GM19025 (cell line): ENCODE data around the gene IGSF9B.

Experiments used
- ATAC-seq: cut with Tn5 transposase; IDR thresholded peaks from one replicate; pipeline ENCODE4 v1.9.1; 2021; ENCODE audit warnings: mild to moderate bottlenecking, low read depth, moderate library complexity; ENCODE audit not compliant: unreplicated experiment

IGSF9B gene

DNA sequence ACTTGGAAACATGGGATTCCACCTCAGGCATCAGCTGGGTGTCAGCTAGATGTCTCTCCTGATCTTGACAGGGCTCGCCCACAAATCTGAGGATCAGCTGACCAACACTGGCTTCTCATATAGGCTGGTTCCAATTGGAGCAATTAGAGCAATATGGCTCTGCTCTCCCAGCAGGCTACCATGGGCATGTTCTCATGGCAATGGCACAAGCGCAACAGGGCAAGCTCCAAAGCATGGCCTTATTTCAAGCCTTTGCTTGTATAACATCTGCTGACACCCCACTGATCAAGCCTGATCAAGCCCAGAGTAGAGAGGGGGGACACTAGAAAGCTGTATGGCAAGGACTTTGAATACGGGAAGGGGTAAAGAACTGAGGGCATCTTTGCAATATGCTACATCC is 70.7 kb downstream of the IGSF9B start:
- ATAC-seq = no peak

DNA sequence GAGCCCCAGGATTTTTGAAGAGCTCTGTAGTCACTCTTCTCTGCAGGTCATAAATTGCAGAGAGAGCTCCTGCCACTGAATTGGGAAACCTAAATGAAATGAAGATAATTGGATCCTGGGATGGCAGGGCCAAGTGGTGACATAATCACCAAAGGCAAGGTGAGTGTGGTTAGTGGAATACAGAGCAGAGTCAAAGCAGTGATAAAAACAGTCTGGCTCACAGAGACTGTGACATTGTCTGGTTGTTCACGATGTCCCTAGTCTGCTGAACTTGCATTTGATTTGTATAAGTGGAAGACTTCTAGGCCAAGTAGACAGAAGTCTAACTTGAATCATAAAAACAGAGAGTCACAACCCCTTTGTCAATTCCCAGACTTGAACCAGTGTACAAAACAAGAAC is 84.6 kb downstream of the IGSF9B start:
- no peak for ATAC-seq

DNA sequence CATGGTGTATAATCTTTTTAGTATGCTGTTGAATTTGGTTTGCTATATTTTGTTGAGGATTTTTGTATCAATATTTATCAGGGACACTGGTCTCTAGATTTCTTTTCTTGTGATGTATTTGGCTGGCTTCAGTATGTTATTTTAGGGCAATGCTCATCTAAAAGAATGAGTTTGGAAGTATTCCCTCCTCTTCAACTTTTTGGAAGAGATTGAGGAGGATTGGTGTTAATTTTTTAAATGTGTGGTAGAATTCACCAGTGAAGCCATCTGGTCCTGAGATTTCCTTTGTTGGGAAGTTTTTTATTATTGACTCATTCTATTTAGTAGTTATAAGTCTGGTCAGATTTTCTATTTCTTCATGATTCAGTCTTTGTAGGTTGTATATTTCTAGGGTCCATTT is 89.3 kb downstream of the IGSF9B start:
- no peak for ATAC-seq

DNA sequence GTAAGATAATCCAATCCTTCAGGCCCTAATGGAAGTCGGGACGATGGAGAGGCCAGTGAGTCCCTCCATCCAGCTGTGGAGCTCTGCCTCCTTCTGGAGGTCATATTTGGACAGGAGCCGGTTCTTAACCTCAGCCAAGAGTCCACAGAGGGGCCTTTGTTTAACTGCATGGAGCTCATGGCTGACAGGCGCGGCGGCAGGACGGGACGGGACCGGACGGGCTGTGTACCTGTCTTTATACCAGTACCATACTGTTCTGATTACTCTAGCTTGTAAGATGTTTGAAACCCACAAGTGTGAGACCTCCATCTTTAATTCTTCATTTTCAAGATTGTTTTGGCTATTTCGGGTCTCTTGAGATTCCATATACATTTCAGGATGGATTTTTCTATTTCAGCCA is 91.3 kb downstream of the IGSF9B start:
- no peak for ATAC-seq

DNA sequence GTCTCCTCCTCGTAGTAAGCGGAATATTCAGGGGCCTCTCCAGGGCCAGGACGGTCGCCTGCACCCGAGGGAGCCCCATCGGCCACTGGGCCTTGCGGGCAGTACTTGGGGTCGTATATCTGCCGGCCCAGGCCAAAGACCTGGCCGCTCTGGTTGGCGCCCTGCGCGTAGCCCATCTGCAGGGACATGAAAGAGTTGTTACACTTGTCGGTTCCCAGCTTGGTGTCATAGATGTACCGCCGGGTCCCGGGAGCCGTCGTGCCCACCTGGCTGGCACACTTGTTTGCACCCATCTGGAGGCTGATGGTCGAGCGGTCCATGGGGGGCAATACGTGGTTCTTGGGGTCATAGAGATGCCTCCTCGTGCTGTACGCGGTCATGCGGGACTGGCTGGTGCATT is 92.0 kb downstream of the IGSF9B start:
- no peak for ATAC-seq

DNA sequence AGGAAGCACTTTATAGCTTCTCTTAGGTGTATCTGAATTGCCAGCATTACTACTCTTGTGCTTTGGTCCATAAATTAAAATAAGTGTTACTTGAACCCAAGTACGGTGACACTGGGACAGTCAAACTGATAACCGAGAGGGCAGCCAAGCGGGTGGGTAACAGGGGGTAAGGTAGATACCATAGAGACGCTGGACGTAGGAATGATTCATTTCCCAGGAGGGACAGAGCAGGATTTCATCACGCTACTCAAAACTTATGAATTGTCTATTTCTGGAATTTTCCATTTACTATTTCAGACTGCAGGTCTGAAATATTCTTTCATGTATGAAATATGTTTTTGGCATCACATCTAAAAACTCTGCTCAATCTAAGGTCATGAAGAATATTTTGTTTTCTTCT is 96.6 kb downstream of the IGSF9B start:
- no peak for ATAC-seq
